Measurements from ENCODE around the gene PTAR1. TPM values are rescaled to one million over a fixed set of nuclear protein-coding genes. Genes with fewer than 3 reads are reported as not detected.

The PTAR1 gene, protein sequence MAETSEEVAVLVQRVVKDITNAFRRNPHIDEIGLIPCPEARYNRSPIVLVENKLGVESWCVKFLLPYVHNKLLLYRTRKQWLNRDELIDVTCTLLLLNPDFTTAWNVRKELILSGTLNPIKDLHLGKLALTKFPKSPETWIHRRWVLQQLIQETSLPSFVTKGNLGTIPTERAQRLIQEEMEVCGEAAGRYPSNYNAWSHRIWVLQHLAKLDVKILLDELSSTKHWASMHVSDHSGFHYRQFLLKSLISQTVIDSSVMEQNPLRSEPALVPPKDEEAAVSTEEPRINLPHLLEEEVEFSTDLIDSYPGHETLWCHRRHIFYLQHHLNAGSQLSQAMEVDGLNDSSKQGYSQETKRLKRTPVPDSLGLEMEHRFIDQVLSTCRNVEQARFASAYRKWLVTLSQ
- total RNA-seq (2022) = 41.4 and 43.5 TPM in 2 replicates
- Bru-seq, nascent RNA = percentile 90 among the genes with signal in this experiment
- percentile 97 among the genes with signal in this experiment for BruChase-seq, experiment 1, labeled RNA remaining after a 6-hour chase
- percentile 94 among the genes with signal in this experiment for BruChase-seq, experiment 2, labeled RNA remaining after a 2-hour chase
- long read RNA-seq, partial matches to known transcripts = 0 of 9 reads
- long read RNA-seq, other reads (novel, unspliced or antisense) = 7 of 9 reads

DNA sequence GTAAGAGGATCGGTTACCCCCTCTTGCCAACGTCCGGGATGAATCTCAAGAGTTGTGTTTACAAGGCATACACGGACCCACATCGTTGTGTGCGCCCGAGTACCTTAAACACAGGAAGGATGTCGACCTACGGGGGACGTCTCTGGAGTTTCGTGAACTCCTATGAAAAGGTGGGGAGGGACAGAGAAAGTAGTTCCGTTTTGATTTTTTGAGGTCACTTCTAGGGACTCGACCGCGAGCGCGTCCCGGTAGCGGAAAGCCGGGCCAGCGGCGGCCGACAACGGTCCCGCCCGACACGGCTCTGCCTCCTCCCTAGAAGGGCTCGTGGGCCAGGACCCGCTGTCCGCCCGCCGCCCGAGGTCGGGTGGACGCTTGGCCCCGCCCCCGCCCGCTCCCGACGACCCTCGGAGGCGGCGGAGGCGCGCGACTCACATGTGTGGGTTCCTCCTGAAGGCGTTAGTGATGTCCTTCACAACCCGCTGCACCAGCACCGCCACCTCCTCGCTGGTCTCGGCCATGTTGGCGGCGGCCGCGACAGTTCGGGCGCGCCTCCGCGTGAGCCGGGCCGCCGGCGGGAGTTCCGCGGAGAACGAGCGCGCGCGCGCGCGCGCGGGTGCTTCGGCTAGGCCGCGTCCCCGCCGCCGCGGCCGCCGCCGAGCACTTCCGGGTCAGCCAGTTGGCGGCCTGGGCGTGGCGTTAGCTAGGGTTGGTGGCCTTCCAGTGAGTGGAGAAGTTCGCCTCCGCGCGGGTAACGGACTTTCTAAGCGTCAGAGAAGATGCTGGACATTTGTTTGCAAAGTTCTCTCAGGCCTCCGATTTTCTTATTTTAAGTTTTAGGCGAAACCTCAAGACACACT lies at the start of gene PTAR1:
Gene PTAR1, minus strand, starts transcription at position 591 of the 857 bp plus-strand sequence. Its CDS starts 73 bp downstream, at position 518.
- POLR2A ChIA-PET = interaction anchor here (0.7 to 2.9 kb wide), 15 partner anchors 9 to 498 kb away, joined by 3 to 18 read pairs (median 4); partner anchors contain the start of genes APBA1 and SMC5
- no peaks in the 10 kb centered on the region for H3K36me3 Mint-ChIP-seq (ENCODE audit: insufficient read depth, unreplicated experiment)

DNA sequence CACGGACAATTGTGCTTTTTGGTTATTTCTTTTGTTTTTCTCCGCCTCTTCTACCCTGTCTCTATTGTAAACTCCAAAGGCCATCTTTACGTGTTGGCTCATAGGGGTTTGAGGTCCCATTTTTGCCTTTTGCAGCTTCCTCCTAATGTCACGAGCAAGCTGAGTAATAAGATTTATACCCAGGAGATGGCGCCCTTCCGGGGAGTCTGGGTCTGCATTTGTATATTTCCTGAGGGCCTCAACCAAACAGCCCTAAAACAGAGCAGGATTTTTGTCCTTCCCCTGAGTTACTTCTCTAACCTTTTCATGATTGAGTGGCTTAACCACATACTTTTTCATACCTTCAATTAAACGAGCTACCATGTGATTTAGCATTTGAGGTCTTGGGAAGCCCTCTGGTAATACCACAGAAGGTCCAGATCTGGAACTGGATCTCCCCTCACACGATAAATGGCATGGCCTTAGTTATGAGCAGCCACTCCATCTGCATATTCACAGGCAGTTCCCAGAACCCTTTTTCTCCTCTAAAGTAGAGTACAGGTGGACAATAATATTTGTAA lies 49.6 kb upstream of the PTAR1 start:
- H3K36me3 Mint-ChIP-seq (ENCODE audit: insufficient read depth, unreplicated experiment) = no peaks in the 10 kb centered on the region
- no peaks in the 10 kb centered on the region for H3K4me1 Mint-ChIP-seq (ENCODE audit: insufficient read depth, unreplicated experiment)
- DNase-seq (ENCODE audit: unreplicated experiment) = peak; percentile 40
- peaks cover 16% of the 10 kb centered on the region for H3K27me3 Mint-ChIP-seq (ENCODE audit: insufficient read depth, unreplicated experiment)
- TF ChIP-seq, protein P1, sequence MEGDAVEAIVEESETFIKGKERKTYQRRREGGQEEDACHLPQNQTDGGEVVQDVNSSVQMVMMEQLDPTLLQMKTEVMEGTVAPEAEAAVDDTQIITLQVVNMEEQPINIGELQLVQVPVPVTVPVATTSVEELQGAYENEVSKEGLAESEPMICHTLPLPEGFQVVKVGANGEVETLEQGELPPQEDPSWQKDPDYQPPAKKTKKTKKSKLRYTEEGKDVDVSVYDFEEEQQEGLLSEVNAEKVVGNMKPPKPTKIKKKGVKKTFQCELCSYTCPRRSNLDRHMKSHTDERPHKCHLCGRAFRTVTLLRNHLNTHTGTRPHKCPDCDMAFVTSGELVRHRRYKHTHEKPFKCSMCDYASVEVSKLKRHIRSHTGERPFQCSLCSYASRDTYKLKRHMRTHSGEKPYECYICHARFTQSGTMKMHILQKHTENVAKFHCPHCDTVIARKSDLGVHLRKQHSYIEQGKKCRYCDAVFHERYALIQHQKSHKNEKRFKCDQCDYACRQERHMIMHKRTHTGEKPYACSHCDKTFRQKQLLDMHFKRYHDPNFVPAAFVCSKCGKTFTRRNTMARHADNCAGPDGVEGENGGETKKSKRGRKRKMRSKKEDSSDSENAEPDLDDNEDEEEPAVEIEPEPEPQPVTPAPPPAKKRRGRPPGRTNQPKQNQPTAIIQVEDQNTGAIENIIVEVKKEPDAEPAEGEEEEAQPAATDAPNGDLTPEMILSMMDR (IDR thresholded peaks at IDR 0.05; ENCODE audit: unreplicated experiment) = no peak
- CTCF ChIA-PET = interaction anchor here (0.6 to 1.0 kb wide), 2 partner anchors 8 to 310 kb away, joined by 3 read pairs; no protein-coding TSS in a partner anchor
- H3K27ac Mint-ChIP-seq (ENCODE audit: low read depth, unreplicated experiment) = no peak overlapping the region
- POLR2A ChIA-PET = no interaction called here
- no peak overlapping the region for H3K4me3 Mint-ChIP-seq (ENCODE audit: unreplicated experiment)
- intact Hi-C loops (cut with micrococcal nuclease) = loop anchor here (2.0 to 10.0 kb wide), 3 partner anchors 65 to 108 kb away; no protein-coding TSS in a partner anchor
- no TSS peak for BruUV-seq (replicated peaks)
- no peaks in the 10 kb centered on the region for H3K9me3 Mint-ChIP-seq (ENCODE audit: unreplicated experiment)

More for the DNA sequence above, at the start of gene PTAR1:
- CTCF ChIA-PET = interaction anchor here (0.7 to 1.6 kb wide), 5 partner anchors 10 to 160 kb away, joined by 3 to 5 read pairs (median 4); no protein-coding TSS in a partner anchor
- H3K27ac Mint-ChIP-seq (ENCODE audit: low read depth, unreplicated experiment) = peak within 1 kb of the TSS; percentile 73
- H3K9me3 Mint-ChIP-seq (ENCODE audit: unreplicated experiment) = no peaks in the 10 kb centered on the region
- BruUV-seq (replicated peaks) = no TSS peak
- H3K27me3 Mint-ChIP-seq (ENCODE audit: insufficient read depth, unreplicated experiment) = no peaks in the 10 kb centered on the region
- intact Hi-C loops (cut with micrococcal nuclease) = loop anchor here (2.0 to 10.0 kb wide), 3 partner anchors 87 to 845 kb away; partner anchors contain the start of genes APBA1 and SMC5
- H3K4me3 Mint-ChIP-seq (ENCODE audit: unreplicated experiment) = peak within 1 kb of the TSS; percentile 89
- peaks cover 6% of the 10 kb centered on the region for H3K4me1 Mint-ChIP-seq (ENCODE audit: insufficient read depth, unreplicated experiment)
- DNase-seq (ENCODE audit: unreplicated experiment) = peak; percentile 89
- TF ChIP-seq, protein P1 (IDR thresholded peaks at IDR 0.05; ENCODE audit: unreplicated experiment) = no peak

DNA sequence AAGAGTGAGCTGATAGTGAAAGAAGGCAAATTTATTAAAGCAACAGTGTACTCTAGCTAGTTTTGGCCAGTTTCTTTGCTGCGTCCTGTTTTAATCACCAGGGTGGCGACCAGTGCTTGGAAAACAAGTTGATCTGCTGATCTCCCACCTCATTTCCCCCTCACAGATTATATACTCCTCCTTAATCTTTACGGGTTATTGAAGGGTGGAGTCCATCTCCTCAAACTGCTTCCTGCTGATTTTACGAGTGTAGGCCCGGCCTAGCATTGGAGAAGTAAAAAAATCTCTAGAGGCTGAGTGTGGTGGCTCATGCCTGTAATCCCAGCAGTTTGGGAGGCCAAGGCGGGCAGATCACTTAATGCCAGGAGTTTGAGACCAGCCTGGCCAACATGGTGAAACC lies 46.8 kb upstream of the PTAR1 start:
- H3K36me3 Mint-ChIP-seq (ENCODE audit: insufficient read depth, unreplicated experiment) = no peaks in the 10 kb centered on the region
- H3K27me3 Mint-ChIP-seq (ENCODE audit: insufficient read depth, unreplicated experiment) = peaks cover 7% of the 10 kb centered on the region
- DNase-seq (ENCODE audit: unreplicated experiment) = no peak
- BruUV-seq (replicated peaks) = no TSS peak
- H3K4me3 Mint-ChIP-seq (ENCODE audit: unreplicated experiment) = no peak overlapping the region
- TF ChIP-seq, protein P1 (IDR thresholded peaks at IDR 0.05; ENCODE audit: unreplicated experiment) = no peak
- H3K27ac Mint-ChIP-seq (ENCODE audit: low read depth, unreplicated experiment) = no peak overlapping the region
- H3K4me1 Mint-ChIP-seq (ENCODE audit: insufficient read depth, unreplicated experiment) = no peaks in the 10 kb centered on the region
- POLR2A ChIA-PET = interaction anchor here (1.3 kb wide), 1 partner anchor 48 kb away, joined by 4 read pairs; no protein-coding TSS in a partner anchor
- H3K9me3 Mint-ChIP-seq (ENCODE audit: unreplicated experiment) = no peaks in the 10 kb centered on the region
- CTCF ChIA-PET = interaction anchor here (1.2 kb wide), 1 partner anchor 12 kb away, joined by 3 read pairs; no protein-coding TSS in a partner anchor
- intact Hi-C loops (cut with micrococcal nuclease) = loop anchor here (5.0 to 10.0 kb wide), 2 partner anchors 62 to 111 kb away; no protein-coding TSS in a partner anchor

Data from MCF 10A (cell line).